Smooth muscle cell (in vitro differentiated cells): ENCODE data around the gene PPP2R2C. TPM values are rescaled to one million over a fixed set of nuclear protein-coding genes. Genes with fewer than 3 reads are reported as not detected.

Source experiments
- DNase-seq: peaks from one replicate; lab custom pipeline; 2025; ENCODE audit not compliant: unreplicated experiment; lab: John Stamatoyannopoulos, UW
- H2AFZ ChIP-seq: fragments of 200-600 bp; sonication (generic); 2 replicates; pipeline ENCODE4 v1.6.0; 2016; ENCODE audit warnings: antibody characterized with exemption, low read depth, mild to moderate bottlenecking
- H3F3A ChIP-seq: fragments of 200-600 bp; sonication (generic); 2 replicates; pipeline ENCODE4 v1.6.0; 2017; ENCODE audit warnings: antibody characterized with exemption, low read depth
- H3K27ac ChIP-seq: fragments of 200-600 bp; sonication (generic); 2 replicates; pipeline ENCODE4 v1.5.1; 2016; ENCODE audit warnings: low read depth, mild to moderate bottlenecking
- H3K27me3 ChIP-seq: fragments of 200-600 bp; sonication (generic); 2 replicates; pipeline ENCODE4 v1.6.1; 2016; ENCODE audit warnings: low read depth, mild to moderate bottlenecking
- H3K36me3 ChIP-seq: fragments of 200-600 bp; sonication (generic); 2 replicates; pipeline ENCODE4 v1.5.1; 2016; ENCODE audit warnings: low read depth
- H3K4me1 ChIP-seq: fragments of 200-600 bp; sonication (generic); 2 replicates; pipeline ENCODE4 v1.5.1; 2016; ENCODE audit warnings: low read depth
- H3K4me2 ChIP-seq: fragments of 200-600 bp; sonication (generic); 2 replicates; pipeline ENCODE4 v1.6.0; 2016; ENCODE audit warnings: mild to moderate bottlenecking
- H3K4me3 ChIP-seq: fragments of 200-600 bp; sonication (generic); 2 replicates; pipeline ENCODE4 v1.5.1; 2016; ENCODE audit warnings: mild to moderate bottlenecking
- H3K79me2 ChIP-seq: fragments of 200-600 bp; sonication (generic); 2 replicates; pipeline ENCODE4 v1.6.0; 2016; ENCODE audit warnings: low read depth, mild to moderate bottlenecking
- H3K9ac ChIP-seq: fragments of 200-600 bp; sonication (generic); 2 replicates; pipeline ENCODE4 v1.6.0; 2016; ENCODE audit warnings: low read depth
- H3K9me3 ChIP-seq: fragments of 200-600 bp; sonication (generic); replicated peaks from 2 replicates; pipeline ENCODE4 v1.5.1; 2016; ENCODE audit warnings: low read depth
- H4K20me1 ChIP-seq: fragments of 200-600 bp; sonication (generic); 2 replicates; pipeline ENCODE4 v1.6.0; 2016; ENCODE audit warnings: low read depth
- CTCF ChIP-seq: fragments of 200-600 bp; sonication (generic); IDR thresholded peaks from 2 replicates; pipeline ENCODE4 v1.5.1; 2017; ENCODE audit warnings: borderline replicate concordance, mild to moderate bottlenecking, antibody characterized with exemption; ENCODE audit not compliant: insufficient read depth, poor library complexity, severe bottlenecking
- WGBS: methylation state at CpG from one replicate; pipeline ENCODE4 v1.1.7; 2016; ENCODE audit warnings: low lambda C conversion rate; 5-methylcytosine and 5-hydroxymethylcytosine counted together
- polyA plus RNA-seq: library from polyadenylated mRNA; unstranded; fragments of >200 nt; fragmentation: Nextera tagmentation; extraction: Ambion mirVana; gene quantifications from 2 replicates; pipeline ENCODE4 v1.2.1, GENCODE V29; 2016
- total RNA-seq: library from RNA; depleted of rRNA; stranded (reverse); fragments of >200 nt; gene quantifications from 2 replicates; pipeline ENCODE4 v1.2.3, GENCODE V29; 2014

The PPP2R2C gene
- total and polyA plus RNA-seq, 2 experiments from 2014 or later: 0.54 to 1.8 TPM

- Histone ChIP-seq H3K9ac (no peak overlapping the region), H3K9me3 (no peaks in the 10 kb centered on the region), H3K4me1 (no peaks in the 10 kb centered on the region), H3K79me2 (no peaks in the 10 kb centered on the region), H3K27ac (no peak overlapping the region), H4K20me1 (no peaks in the 10 kb centered on the region), H3K4me3 (no peak overlapping the region), H3K36me3 (no peaks in the 10 kb centered on the region), H3K27me3 (no peaks in the 10 kb centered on the region), H3K4me2 (no peak overlapping the region), H2AFZ (no peak overlapping the region), H3F3A (no peaks in the 10 kb centered on the region)
- TF ChIP-seq CTCF: no peak
- 91% methylated on average over 15 of the region's 15 CpGs for WGBS
- DNase-seq: no peak
These were observed 147.9 kb downstream of the PPP2R2C start for GRCh38 chr4:6324461-6324998.

GRCh38 chr4:6322761-6323566, 149.4 kb downstream of the PPP2R2C start:
- Histone ChIP-seq H4K20me1 (no peaks in the 10 kb centered on the region), H2AFZ (no peak overlapping the region), H3K79me2 (no peaks in the 10 kb centered on the region), H3K36me3 (no peaks in the 10 kb centered on the region), H3K27ac (no peak overlapping the region), H3F3A (no peaks in the 10 kb centered on the region), H3K4me1 (no peaks in the 10 kb centered on the region), H3K9ac (no peak overlapping the region), H3K4me3 (no peak overlapping the region), H3K27me3 (no peaks in the 10 kb centered on the region), H3K4me2 (no peak overlapping the region), H3K9me3 (no peaks in the 10 kb centered on the region)
- no peak for TF ChIP-seq CTCF
- DNase-seq: no peak
- 89% methylated on average over 33 of the region's 33 CpGs for WGBS

- no peak for DNase-seq
- no peaks in the 10 kb centered on the region for H3K27me3 ChIP-seq
- no peaks in the 10 kb centered on the region for H3K79me2 ChIP-seq
- no peaks in the 10 kb centered on the region for H3K4me1 ChIP-seq
- WGBS: 91% methylated on average over 21 of the region's 23 CpGs
- no peak overlapping the region for H2AFZ ChIP-seq
- no peaks in the 10 kb centered on the region for H4K20me1 ChIP-seq
- no peaks in the 10 kb centered on the region for H3K9me3 ChIP-seq
- H3K4me2 ChIP-seq: no peak overlapping the region
- no peak for TF ChIP-seq CTCF
- H3K9ac ChIP-seq: no peak overlapping the region
- no peaks in the 10 kb centered on the region for H3K36me3 ChIP-seq
- no peak overlapping the region for H3K27ac ChIP-seq
- no peaks in the 10 kb centered on the region for H3F3A ChIP-seq
- no peak overlapping the region for H3K4me3 ChIP-seq
These were observed 150.2 kb downstream of the PPP2R2C start for GRCh38 chr4:6322067-6322760.
